IPS-18c (cell line): Measurements from ENCODE around the gene ECHDC1.

Experiments
- H3K4me3 ChIP-seq: 2 replicates; pipeline ENCODE4 v1.7.0; 2013; ENCODE audit warnings: low read depth, mild to moderate bottlenecking, low read length, moderate library complexity; ENCODE audit not compliant: insufficient read depth
- H3K9me3 ChIP-seq: one replicate; pipeline ENCODE4 v1.6.1; 2013; ENCODE audit warnings: mild to moderate bottlenecking, low read length, moderate library complexity; ENCODE audit not compliant: control insufficient read depth, insufficient read depth

The ECHDC1 gene

DNA sequence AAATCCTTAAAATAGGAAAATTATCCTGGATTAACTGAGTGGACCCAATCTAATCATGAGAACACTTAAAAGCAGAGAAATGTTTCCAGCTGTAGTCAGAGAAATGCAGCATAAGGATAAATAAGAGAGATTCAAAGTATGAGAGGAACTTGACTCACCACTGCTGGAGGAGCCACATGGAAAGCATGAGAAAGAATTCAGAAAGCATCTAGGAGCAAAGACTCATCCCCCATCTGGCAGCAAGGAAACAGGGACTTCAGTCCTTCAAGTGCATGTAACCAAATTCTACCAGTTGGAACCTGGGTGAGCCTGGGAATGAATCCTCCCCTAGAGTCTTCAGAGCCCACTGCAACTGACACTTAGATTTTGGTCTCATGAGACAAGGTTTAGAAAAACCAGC is 43.0 kb downstream of the ECHDC1 start:
- Histone ChIP-seq H3K9me3 (no peaks in the 10 kb centered on the region), H3K4me3 (no peak overlapping the region)

DNA sequence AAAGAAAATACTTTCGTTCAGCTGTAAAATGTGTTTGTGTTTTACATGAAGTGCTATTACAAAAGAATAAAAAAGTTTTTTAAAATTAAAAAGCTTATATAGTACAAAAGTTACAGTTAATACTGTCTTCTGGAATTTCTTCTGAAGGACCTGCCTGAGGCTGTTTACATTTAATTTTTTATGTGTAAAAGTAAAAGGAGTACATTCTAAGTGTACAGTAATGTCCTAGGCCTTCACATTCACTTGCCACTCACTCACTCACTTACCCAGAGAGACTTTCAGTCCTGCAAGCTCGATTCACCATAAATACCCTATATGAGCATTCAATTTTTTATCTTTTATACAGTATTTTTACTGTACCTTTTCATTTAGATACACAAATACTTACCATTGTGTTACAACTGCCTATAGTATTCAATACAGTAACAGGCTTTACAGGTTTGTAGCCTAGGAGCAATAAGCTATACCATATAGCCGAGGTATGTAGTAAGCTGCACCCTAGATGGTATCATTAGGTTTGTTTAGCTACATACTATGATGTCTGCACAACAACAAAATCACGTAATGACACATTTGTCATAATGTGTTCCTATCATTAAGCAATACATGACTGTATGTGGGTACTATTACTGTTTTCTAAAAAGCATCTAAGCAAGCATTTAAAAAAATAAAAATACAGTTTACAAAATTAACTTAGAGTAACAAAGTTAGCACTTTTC is 43.7 kb downstream of the ECHDC1 start:
- no peak overlapping the region for H3K4me3 ChIP-seq
- H3K9me3 ChIP-seq: no peaks in the 10 kb centered on the region

GRCh38 chr6:127298475-127298874 is 44.9 kb downstream of the ECHDC1 start:
- Histone ChIP-seq H3K9me3 (no peaks in the 10 kb centered on the region), H3K4me3 (no peak overlapping the region)

DNA sequence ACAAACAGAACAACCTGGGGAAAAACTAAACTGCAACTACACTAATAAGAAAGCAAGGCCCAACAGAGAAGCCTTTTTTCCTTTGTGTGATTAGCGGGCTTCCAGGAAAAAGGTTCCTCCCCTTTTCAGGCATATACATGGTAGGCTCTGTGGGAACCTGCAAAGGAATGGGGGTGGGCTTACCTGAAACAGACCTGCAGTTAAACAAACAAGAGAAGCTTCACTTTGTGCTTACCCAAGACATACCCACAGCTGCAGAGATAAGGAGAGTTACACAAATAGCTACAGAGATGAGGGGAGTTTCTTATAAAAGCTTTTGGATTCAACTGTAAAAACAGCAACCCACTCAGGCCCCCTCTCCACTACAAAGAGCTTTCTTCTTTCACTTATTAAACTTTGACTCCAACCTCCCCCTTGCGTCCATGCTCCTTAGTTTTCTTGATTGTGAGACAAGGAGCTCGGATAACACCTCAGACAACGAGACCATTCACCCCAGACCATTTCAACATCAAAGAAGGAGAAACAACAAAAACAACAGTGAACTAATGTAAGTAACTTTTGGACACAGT is 45.8 kb downstream of the ECHDC1 start:
- H3K4me3 ChIP-seq: no peak overlapping the region
- H3K9me3 ChIP-seq: no peaks in the 10 kb centered on the region

GRCh38 chr6:127291495-127291894 is 51.9 kb downstream of the ECHDC1 start:
- H3K4me3 ChIP-seq: no peak overlapping the region

DNA sequence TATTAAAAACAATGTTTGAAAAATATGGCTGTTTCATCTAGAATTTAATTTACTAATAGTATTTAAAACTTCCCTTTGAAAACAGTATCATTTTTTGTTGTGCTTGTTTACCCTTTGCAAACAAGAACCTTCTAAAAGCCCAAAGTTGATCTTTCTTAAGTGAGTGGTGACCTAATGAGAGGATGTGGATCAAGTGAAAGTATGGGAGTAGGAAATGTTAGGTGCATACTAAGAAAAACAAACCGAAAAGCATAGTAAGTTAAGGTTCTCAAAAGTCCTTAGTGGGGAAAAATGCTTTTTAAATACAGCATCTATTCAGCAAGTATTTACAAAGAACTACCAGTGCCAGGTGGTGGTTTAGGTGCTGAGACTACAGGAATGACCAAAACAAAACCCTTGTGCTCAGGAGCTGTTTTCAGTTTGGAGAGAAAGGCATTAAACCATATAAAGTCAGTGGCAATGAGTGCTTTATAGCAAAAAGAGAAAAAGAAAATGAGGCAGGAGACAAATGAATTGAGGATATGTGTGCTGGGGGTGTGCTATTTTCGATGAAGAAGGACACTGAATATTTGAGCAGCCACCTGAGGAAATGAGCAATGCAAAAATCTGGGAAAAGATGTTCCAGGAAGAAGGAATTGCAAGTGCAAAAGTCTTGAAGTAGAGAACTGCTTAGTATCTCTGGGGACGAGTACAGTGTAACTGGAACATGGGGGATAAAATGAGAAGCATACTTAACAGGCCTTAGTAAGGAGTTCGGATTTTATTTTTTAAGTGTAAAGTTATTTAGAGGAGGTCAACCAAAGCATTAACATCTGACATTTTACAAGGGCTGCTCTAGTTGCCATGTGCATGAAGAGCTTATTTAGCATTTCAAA is 52.8 kb downstream of the ECHDC1 start:
- H3K9me3 ChIP-seq: no peaks in the 10 kb centered on the region
- no peak overlapping the region for H3K4me3 ChIP-seq

More at GRCh38 chr6:127291495-127291894, 51.9 kb downstream of the ECHDC1 start:
- H3K9me3 ChIP-seq: no peaks in the 10 kb centered on the region

- Histone ChIP-seq H3K4me3 (no peak overlapping the region), H3K9me3 (no peaks in the 10 kb centered on the region)
Observed at GRCh38 chr6:127289934-127290333, 53.5 kb downstream of the ECHDC1 start.

DNA sequence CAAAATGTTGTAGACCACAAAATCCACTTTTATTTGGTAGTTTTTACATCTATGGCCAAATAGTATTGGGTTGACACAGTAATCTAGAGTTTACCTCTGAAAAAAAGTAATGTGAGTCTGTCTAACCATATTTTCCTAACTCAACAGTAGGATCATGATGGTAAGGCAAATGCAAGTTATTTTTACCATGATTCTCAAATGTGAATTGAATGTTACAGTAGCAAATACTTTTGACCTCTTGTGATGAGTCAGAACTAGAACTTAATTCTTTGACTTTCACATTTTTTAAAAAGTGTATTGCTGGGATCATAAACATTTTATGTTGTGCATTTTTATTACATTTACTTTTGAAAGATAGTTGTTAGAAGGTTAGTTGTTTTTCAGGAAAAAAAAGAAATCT is 54.7 kb downstream of the ECHDC1 start:
- no peaks in the 10 kb centered on the region for H3K9me3 ChIP-seq
- no peak overlapping the region for H3K4me3 ChIP-seq

DNA sequence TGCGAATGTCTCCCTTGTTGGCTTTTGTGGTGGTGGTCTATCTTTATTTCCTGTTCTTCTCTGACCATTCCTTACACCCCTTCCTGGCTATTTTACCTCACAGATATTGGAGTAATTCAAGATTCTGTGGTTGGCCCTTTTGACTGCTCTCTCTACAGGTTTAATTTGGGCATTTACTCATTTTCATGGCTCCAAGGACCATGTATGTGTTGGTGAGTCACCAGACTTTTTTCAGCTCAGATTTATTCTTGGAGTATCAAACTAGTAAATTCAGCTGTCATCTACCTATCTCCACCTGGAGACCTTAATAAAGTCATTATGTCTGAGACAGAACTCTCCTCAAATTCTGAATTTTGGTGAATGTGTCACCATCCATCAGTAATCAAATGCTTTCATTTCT is 61.2 kb downstream of the ECHDC1 start:
- H3K9me3 ChIP-seq: no peaks in the 10 kb centered on the region
- no peak overlapping the region for H3K4me3 ChIP-seq

- H3K4me3 ChIP-seq: no peak overlapping the region
- no peaks in the 10 kb centered on the region for H3K9me3 ChIP-seq
Observed at GRCh38 chr6:127279815-127280214, 63.6 kb downstream of the ECHDC1 start.

- H3K4me3 ChIP-seq: no peak overlapping the region
- H3K9me3 ChIP-seq: no peaks in the 10 kb centered on the region
Observed at GRCh38 chr6:127277878-127278843, 65.2 kb downstream of the ECHDC1 start.

DNA sequence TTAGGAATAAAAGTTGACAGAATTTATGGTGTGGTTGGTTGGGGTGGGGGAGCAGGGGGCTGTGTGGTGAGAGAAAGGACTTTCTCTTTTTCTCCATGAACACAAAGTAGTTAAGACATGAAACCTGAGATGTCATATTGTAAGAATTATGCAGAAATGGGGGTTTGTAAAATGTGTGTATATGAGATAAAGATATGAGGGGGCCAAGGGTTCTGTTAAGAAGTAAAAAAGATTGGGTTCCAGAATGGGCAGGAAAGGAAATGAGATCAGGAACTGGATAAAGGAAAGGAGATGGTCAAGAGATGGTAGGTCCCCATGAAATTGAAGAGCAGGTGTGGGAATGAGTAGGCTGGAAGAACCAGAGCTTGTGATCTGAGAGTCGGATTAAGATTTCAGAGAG is 67.1 kb downstream of the ECHDC1 start:
- Histone ChIP-seq H3K9me3 (no peaks in the 10 kb centered on the region), H3K4me3 (no peak overlapping the region)

DNA sequence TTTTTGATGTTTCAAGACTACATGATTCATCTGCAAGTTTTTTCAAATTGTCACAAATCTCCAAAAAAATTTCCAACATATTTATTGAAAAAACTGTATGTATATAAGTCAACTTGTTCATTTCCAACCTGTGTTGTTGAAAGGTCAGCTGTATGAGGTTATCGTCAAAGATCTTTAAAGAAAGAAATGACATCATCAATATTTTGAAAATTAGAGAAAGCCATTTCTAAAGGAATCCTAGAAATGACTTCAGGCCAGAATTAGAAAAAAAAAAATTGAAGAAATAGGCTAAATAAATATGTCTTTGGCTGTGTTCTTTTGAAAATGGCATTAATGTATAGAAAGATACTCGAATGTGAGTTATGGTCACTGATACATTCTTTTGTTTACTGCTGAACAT is 69.9 kb downstream of the ECHDC1 start:
- Histone ChIP-seq H3K9me3 (no peaks in the 10 kb centered on the region), H3K4me3 (no peak overlapping the region)

DNA sequence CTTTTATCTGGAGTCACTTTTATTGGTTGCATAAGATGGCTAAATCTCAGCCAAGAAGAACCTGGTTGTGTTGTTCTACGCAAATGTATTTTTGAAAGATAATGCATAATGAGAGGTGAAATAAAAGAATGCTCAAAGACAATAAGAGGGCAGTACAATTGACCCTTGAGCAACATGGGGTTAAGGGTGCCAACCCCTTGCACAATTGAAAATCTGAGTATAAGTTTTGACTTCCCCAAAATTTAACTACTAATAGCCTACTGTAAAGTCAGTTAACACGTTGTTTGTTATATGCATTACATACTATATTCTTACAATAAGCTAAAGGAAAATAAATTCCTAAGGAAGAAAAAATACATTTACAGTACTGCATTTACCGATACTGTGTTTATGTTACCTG is 70.8 kb downstream of the ECHDC1 start:
- Histone ChIP-seq H3K4me3 (no peak overlapping the region), H3K9me3 (no peaks in the 10 kb centered on the region)

GRCh38 chr6:127267646-127268625 is 75.5 kb downstream of the ECHDC1 start:
- Histone ChIP-seq H3K9me3 (peaks cover 2% of the 10 kb centered on the region), H3K4me3 (peak overlapping the region; percentile 94)
